ENCODE measurements around the gene PPP6R2.
A peak's percentile ranks its signal among the peaks of the same experiment; 100 is the strongest.
"Not testable (repeated sequence)": the region's sequence is repeated elsewhere in the genome, so short reads cannot be mapped to it uniquely, and the experiment has no call there.

Gene PPP6R2

DNA sequence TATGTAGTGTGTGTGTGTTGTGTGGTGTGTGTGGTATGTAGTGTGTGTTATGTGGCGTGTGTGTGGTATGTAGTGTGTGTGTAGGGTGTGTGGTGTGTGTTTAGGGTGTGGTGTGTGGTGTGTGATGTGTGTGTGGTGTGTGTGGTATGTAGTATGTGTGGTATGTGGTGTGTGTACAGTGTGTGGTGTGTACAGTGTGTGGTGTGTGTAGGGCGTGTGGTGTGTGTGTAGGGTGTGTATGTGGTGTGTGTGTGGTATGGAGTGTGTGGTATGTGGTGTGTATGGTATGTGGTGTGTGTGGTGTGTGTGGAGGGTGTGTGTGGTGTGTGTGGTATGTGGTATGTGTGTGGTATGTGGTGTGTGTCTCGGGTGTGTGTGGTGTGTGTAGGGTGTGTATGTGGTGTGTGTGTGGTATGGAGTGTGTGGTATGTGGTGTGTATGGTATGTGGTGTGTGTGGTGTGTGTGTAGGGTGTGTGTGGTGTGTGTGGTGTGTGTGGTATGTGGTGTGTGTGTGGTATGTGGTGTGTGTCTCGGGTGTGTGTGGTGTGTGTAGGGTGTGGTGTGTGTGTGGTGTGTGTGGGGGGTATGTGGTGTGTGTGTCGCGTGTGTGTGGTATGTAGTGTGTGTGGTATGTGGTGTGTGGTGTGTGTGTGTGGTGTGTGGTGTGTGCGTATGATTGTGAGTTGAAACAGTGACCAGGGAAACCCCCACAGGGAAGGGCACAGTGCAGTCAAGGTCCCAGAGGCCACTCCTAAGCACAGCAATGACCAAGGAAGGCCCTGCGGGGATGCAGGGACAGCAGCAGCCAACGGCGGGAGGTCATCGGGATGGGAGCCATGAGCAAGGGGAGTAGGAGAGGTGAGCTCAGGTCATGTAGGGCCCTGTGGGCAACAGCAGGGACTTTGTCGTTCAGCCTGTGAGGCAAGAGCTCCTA lies 2.9 kb upstream of the PPP6R2 start:
- no peak for DNase-seq (ENCODE audit: low read depth in 2 of 2)

DNA sequence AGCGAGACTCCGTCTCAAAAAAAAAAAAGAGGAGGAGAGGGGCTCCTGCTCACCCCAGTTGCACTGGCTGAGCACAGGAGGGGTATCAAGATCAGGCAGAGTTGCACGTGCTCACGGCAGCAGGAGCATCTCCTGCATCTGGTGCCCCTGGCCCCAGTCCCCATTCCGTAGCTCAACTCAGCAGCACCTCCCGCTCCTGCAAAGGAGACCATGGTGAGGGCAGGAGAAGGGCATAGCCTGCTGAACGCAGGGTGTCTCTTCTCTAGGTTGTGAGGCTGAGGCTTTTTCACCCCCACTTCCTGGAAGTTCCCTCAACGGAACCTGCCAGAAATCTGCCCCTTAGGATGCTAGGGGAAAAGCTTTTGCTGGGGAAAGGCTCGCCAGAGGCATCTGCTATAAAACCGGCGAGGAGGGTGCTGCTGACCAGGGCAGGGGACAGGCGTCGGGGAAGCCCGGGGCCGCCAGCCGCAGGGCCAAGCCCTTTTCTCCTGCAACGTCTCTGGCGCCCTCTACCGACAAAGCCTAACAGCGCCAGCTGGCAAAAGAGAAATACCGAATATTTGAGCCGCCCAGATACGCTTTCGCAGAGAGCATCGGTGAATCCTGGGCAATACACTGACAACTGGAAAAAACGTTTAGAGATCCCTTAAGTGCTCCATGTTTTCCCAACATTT lies 1.0 kb upstream of the PPP6R2 start:
- DNase-seq (ENCODE audit: low read depth in 2 of 2), result peak; percentile 83 to 84

DNA sequence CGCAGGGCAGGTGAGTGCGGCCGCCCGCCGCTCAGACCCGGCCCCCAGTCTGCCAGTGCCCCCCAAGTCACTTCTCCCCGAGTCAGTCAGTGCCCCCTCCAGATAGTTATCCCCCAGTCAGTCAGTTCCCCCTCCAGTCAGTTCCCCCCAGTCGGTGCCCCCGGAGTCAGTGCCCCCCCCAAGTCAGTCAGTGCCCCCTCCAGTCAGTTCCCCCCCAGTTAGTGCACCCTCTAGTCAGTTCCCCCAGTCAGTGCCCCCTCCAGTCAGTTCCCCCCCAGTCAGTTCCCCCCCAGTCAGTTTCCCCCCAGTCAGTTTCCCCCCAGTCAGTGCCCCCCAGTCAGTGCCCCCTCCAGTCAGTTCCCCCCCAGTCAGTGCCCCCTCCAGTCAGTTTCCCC lies 411 bp downstream of the PPP6R2 start:
- no peak for DNase-seq (ENCODE audit: low read depth in 2 of 2)

DNA sequence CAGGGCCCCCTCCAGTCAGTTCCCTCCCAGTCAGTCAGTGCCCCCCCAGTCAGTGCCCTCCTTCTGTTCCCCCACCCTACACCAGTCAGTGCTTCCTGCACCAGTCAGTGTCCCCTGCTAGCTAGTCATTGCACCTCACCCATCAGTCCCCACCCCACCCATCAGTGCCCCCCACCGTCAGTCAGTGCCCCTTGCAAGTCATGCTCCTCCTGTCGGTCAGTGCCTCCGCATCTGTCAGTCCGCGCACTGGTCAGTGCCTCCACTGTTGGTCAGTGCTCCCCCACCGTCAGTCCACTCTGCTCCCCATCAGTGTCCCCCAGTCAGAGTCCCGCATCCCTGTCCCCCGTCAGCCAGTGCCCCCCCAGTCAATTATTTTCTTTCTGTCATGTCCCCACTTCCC lies 3.3 kb downstream of the PPP6R2 start:
- DNase-seq (ENCODE audit: low read depth in 2 of 2), result no peak

DNA sequence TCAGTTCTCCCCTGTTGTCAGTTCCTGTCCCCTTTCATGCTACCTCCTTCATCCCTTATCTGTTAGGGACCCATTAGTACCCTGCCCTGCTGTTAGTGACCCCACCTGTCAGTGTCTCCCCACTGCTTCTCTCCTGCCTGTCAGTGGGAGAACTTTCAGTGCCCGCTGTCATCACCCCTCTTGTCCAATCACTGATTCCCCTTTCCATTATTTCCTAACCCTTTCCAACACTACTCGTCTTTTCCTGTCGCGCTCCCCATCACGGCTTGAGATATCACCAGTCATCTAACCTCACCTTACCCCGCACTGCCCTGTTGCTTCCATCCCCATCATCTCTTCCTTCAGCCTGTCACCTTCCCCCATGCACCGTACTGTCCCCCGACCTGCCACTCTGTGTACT lies 4.0 kb downstream of the PPP6R2 start:
- DNase-seq (ENCODE audit: low read depth in 2 of 2), result no peak

DNA sequence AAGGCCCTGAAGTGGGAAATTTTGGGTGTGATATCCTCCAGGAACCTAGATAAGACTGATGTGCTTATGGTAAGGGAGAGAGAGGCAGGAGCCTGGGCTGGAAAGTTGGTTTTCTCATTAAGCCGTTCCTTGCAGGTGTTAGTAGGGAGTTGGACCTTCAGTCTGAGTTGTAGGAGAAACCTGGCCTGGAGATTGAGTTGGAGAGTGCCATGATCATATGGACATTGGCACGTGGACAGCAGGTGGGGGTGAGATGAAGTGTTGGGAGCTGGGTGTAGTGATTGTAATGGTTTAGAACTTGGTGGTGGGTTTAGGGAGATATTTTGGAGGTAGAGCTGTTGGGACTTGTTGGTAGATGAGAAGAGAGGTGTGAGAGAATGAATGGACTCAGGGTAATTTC lies 4.9 kb downstream of the PPP6R2 start:
- no peak for DNase-seq (ENCODE audit: low read depth in 2 of 2)

DNA sequence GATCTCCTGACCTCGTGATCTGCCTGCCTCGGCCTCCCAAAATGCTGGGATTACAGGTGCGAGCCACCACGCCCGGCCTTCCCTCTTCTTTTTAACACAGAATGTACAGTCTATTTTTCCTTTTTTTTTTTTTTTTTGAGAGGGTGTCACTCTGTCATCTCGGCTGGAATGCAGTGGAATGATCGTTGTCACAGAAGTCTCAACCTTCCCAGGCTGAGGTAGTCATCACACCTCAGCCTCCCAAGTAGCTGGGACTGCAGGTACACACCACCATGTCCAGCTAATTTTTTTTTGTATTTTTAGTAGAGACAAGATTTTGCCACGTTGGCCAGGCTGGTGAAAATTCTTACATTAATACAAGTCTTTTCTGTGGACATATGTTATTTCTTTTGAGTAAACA lies 13.1 kb downstream of the PPP6R2 start:
- no peak for DNase-seq (ENCODE audit: low read depth in 2 of 2)

DNA sequence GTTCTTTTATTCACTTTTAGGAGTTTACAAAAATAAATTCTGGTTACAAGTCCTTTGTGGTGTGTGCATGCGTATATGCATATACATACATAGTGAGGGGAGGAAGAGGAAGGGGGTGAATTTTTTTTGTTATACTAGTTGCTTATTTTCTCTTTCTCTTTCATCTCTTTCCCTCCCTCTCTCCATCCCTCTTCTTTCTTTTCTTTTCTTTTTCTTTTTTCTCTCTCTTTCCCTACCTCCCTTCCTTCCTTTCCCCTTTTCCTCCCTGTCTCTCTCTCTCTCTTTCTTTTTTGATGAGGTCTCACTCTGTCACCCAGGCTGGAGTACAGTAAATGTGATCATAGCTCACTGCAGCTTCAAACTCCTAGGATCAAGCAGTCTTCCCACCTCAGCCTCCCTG lies 14.1 kb downstream of the PPP6R2 start:
- DNase-seq (ENCODE audit: low read depth in 2 of 2), result no peak

DNA sequence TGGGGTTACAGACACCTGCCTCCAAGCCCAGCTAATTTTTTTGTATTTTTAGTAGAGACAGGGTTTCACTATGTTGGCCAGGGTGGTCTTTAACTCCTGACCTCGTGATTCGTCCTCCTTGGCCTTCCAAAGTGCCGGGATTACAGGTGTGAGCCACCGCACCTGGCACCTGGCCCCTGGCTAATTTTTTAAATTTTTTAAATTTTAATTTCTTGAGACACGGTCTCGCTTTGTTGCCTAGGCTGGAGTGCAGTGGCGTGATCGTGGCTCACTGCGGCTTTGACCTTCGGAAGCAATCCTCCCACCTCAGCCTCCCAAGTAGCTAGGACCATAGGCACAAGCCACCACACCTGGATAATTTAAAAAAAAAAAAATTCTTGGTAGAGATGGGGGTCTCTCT lies 14.6 kb downstream of the PPP6R2 start:
- DNase-seq (ENCODE audit: low read depth in 2 of 2), result no peak

DNA sequence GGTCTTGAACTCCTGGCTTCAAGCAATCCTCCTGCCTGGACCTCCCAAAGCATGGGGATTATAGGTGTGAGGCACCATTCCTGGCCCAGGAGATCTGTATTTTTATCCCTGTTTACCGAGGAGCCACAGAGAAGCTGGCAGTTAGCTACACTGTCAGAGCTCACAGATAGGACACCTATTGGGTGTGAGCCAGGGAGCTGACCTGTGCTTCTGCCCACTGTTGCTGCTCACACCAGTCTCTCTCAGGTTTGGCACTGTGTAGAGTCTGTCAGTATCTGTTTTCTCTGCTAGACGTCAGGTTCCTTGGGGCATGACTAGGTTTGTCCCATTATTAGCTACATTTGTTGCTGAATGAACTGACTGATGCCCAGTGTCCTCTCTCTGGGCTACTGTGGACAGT lies 17.5 kb downstream of the PPP6R2 start:
- no peak for DNase-seq (ENCODE audit: low read depth in 2 of 2)

DNA sequence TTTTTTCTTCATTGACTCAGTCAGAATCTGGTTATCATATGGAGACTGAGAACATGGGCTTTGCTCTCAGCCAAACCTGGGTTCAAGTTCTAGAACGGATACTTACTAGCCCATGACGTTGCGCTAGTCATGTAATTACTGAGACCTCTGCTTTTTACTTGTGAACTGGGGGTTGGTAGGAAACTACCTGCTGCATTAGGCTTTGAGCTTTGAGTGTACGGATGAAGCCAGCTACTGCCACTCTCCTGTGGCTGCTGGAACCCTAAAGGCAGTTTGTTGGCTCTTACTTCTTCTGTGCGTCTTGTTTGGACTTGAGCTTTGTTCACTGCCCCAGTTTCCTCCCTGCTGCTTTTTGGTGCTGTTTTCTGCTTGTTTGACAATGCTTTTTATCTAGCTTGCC lies 18.1 kb downstream of the PPP6R2 start:
- DNase-seq (ENCODE audit: low read depth in 2 of 2), result no peak

DNA sequence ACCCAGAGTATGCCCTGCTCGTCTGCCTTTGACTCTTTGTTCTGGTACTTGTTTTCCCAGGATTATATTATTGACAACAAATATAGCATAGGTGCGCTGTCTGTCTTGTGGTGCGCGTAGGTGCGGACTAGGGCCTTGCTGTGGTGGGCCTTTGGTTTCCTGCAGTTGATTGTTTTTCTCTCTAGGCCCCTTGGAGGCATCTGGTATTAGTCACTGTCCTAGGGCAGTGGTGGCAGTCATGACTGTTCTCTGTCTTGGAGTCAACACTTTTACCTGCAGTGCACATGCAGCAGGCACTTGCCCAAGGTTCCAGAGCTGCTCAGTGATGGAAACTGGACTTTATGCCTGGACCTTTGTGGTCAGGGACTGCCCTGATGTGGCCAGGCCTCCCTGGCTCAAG lies 18.6 kb downstream of the PPP6R2 start:
- DNase-seq (ENCODE audit: low read depth in 2 of 2), result no peak

DNA sequence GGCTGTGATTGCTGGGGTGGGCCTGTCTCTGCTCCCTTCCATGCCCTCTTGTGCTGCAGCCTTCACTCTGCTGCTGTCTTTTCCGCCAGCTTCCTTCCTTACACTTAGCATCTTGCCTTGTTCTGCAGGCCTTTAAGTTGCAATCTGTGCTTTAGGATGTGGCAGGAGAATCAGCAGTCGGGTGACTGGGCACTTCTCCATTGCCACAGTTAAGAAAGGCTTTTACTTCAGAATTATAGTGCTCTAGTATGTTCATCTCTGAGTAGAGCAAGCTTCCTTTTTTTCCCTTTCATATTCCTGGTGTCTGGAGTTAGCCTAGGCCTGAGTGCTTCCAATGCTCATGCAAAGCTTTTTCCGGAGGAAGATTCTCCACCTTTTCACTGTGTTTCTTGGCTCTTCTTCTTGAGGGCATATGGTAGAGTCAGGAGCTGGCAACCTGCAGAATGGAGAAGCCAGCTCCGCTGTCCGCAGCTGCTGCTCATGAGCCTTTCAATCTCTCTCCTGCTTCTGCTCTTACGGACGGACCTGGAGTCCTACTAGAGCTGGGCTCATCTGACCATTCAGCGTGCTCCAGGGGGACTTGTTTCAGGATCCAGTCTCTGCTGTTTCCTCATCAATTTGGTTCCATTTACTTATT lies 20.2 kb downstream of the PPP6R2 start:
- DNase-seq (ENCODE audit: low read depth in 2 of 2), result no peak

DNA sequence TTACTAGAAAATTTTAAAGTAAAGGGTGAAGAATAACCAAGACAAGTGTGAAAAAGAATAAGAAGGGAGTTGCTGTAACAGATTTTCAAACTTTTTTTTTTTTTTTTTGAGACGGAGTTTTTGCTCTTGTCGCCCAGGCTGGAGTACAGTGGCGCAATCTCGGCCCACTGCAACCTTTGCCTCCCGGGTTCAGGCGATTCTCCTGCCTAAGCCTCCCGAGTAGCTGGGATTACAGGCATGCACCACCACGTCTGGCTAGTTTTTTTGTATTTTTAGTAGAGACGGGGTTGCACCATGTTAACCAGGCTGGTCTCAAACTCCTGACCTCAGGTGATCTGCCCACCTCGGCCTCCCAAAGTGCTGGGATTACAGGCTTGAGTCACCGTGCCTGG lies 20.7 kb downstream of the PPP6R2 start:
- DNase-seq (ENCODE audit: low read depth in 2 of 2), result not testable (repeated sequence)

DNA sequence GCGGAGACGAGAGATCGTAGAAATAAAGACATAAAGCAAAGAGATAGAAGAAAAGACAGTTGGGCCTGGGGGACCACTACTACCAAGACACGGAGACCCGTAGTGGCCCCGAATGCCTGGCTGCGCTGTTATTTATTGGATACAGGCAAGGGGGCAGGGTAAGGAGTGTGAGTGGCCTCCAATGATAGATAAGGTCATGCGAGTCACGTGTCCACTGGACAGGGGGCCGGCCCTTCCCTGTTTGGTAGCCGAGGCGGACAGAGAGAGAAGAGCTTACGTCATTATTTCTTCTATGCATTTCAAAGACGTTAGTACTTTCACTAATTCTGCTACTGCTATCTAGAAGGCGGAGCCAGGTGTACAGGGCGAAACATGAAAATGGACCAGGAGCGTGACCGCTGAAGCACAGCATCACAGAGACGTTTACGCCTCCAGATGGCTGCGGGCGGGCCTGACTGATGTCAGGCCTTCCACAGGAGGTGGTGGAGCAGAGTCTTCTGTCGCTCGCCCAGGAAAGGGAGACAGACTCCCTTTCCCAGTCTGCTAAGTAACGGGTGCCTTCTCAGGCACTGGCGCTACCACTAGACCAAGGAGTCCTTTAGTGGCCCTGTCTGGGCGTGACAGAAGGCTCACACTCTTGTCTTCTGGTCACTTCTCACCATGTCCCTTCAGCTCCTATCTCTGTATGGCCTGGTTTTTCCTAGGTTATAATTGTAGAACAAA lies 24.8 kb downstream of the PPP6R2 start:
- DNase-seq (ENCODE audit: low read depth in 2 of 2), result no peak

DNA sequence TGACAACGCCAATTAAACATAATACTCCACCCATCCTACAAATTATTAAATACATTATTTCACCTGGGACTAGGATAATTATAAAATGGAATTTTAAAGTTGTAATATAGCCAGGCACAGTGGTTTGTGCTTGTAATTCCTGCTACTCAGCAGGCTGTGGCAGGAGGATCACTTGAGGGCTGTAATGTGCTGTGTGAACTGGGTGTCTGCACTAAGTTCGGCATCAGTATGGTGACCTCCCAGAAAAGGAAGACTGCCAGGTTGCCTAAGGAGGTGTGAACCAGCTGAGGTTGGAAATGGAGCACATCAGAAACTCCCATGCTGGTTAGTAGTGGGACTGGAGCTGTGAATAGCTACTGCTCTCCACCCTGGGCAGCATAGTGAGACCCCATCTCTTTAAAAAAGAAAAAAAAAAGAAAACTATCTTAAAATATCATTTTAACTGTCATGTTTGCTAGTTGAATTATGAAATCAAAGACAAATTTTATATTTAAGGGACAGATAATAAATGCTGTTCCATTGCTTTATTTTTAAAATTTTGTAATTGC lies 28.0 kb downstream of the PPP6R2 start:
- DNase-seq (ENCODE audit: low read depth in 2 of 2), result no peak

DNA sequence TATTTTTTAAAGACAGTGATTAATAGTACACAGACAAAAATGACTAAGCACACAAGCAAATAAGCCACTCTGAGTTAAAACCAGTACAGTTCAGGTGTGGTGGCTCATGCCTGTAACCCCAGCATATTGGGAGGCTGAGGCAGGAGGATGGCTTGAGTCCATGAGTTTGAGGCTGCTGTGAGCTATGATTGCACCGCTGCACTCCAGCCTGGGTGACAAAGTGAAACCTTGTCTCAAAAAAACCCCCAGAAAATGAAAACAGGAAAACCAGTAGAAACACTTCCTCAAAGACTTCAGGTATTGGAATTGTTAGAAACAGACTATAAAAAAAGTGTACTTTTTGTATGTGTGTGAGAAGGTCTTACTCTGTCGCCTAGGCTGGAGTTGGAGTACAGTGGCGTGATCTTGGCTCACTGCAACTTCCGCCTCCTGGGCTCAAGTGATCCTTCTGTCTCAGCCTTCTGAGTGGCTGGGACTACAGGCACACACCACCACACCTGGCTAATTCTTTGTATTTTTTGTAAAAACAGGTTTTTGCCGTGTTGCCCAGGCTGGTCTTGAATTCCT lies 33.0 kb downstream of the PPP6R2 start:
- no peak for DNase-seq (ENCODE audit: low read depth in 2 of 2)

DNA sequence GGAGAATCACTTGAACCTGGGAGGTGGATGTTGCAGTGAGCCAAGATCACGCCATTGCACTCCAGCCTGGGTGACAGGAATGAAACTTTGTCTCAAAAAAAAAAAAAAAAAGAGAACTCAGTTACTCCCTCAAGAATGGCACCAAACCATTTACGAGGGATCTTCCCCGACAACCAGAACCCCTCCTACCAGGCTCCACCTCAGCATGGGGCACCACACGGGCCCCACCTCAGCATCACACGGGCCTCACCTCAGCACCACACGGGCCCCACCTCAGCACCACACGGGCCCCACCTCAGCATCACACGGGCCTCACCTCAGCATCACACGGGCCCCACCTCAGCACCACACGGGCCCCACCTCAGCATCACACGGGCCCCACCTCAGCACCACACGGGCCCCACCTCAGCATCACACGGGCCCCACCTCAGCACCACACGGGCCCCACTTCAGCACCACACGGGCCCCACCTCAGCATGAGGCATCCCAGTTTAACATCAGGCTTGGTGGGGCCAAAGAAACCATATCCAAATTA lies 38.0 kb downstream of the PPP6R2 start:
- DNase-seq (ENCODE audit: low read depth in 2 of 2), result not testable (repeated sequence)

DNA sequence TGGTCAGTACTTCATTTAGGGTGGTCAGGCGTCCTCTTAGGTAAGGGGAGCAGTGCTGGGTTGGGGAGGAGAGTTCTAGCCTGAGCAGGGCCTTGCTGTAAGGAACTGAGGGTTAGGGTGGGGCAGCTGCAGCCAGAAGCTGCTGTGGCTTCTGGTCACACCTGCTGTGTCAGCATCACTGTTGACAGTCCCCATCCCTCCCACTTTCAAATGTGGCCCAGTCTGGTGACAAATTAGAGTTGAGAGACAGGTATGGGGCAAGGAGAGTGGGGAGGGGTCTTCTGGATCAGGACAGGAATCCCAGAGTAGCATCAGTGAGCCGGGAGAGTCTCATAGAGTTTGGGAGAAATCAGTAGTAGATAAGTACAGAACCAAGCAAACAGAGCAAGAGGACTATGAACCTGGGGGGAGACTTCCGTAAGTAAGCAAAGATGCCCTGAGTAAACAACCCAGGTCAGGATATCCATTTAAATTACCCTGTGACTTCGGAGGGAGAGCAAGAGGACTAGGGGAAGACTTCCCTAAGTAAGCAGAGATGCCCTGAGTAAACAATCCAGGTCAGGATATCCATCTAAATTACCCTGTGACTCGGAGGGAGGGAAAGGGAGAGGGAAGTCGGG lies 53.7 kb downstream of the PPP6R2 start:
- no peak for DNase-seq (ENCODE audit: low read depth in 2 of 2)

DNA sequence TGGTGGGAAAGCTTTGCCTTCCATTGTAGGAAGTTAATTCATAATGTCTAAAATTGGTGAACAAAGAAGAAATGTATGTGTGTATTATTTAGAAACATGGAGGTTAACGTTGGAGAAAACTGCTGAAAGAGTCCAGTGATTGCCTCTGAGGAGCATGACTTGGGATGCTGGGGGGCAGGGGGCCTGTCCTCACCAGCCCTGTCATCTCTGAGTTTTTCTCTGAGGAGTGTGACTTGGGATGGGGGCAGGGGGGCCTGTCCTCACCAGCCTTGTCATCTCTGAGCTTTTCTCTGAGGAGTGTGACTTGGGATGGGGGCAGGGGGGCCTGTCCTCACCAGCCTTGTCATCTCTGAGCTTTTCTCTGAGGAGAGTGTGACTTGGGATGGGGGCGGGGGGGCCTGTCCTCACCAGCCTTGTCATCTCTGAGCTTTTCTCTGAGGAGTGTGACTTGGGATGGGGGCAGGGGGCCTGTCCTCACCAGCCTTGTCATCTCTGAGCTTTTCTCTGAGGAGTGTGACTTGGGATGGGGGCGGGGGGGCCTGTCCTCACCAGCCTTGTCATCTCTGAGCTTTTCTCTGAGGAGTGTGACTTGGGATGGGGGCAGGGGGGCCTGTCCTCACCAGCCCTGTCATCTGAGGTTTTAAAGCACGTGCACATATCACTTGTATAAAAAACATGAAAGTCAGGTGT lies 54.4 kb downstream of the PPP6R2 start:
- DNase-seq (ENCODE audit: low read depth in 2 of 2), result peak in 1 of 2 donors; percentile 21

All from stimulated activated CD8-positive, alpha-beta memory T cell treated with anti-CD3 and anti-CD28 coated beads, Interleukin-2, amount 100 ng/mL, for 48 hours (primary cell).